Glutamatergic neuron (in vitro differentiated cells): ENCODE data around the gene CACHD1. TPM values are rescaled to one million over a fixed set of nuclear protein-coding genes. Genes with fewer than 3 reads are reported as not detected.

Source experiments
- DNase-seq: peaks from one replicate; pipeline ENCODE4 v3.0.0; 2022
- H3K27ac Mint-ChIP-seq: one replicate; pipeline ENCODE4 v1.8.0; 2020; ENCODE audit warnings: mild to moderate bottlenecking, mixed read lengths, inconsistent platforms; ENCODE audit not compliant: unreplicated experiment
- H3K27me3 Mint-ChIP-seq: one replicate; pipeline ENCODE4 v1.8.0; 2020; ENCODE audit warnings: mild to moderate bottlenecking, moderate library complexity, mixed read lengths, inconsistent platforms; ENCODE audit not compliant: unreplicated experiment
- H3K36me3 Mint-ChIP-seq: one replicate; pipeline ENCODE4 v1.8.0; 2020; ENCODE audit warnings: mild to moderate bottlenecking, mixed read lengths, inconsistent platforms; ENCODE audit not compliant: unreplicated experiment
- H3K4me1 Mint-ChIP-seq: one replicate; pipeline ENCODE4 v1.8.0; 2020; ENCODE audit warnings: mild to moderate bottlenecking, low read depth, mixed read lengths, inconsistent platforms; ENCODE audit not compliant: unreplicated experiment
- H3K4me3 Mint-ChIP-seq: one replicate; pipeline ENCODE4 v1.8.0; 2020; ENCODE audit warnings: mild to moderate bottlenecking, mixed read lengths, inconsistent platforms; ENCODE audit not compliant: unreplicated experiment
- H3K9me3 Mint-ChIP-seq: one replicate; pipeline ENCODE4 v1.8.0; 2020; ENCODE audit warnings: mild to moderate bottlenecking, moderate library complexity, mixed read lengths, inconsistent platforms; ENCODE audit not compliant: unreplicated experiment
- CTCF ChIP-seq: fragments of 200-600 bp; sonication (generic); IDR thresholded peaks from one replicate; pipeline ENCODE4 v1.5.0; 2021; ENCODE audit not compliant: partially characterized antibody, unreplicated experiment
- total RNA-seq: library from RNA; stranded (reverse); fragmentation: NEBNext Ultra II Directional; extraction: Animal tissue kit (Norgen Biotek cat#: 25700); gene quantifications from one replicate; pipeline ENCODE4 v1.2.1, GENCODE V29; 2021; ENCODE audit not compliant: unreplicated experiment

Gene CACHD1
- total RNA-seq, 1 donor from 2014 or later: 9.4 TPM

- H3K27ac Mint-ChIP-seq: no peak overlapping the region
- no peaks in the 10 kb centered on the region for H3K27me3 Mint-ChIP-seq
- H3K36me3 Mint-ChIP-seq: no peaks in the 10 kb centered on the region
- H3K9me3 Mint-ChIP-seq: no peaks in the 10 kb centered on the region
- H3K4me1 Mint-ChIP-seq: peaks cover 6% of the 10 kb centered on the region
- no peak for TF ChIP-seq CTCF
- H3K4me3 Mint-ChIP-seq: no peak overlapping the region
- no peak for DNase-seq
Observed at GRCh38 chr1:64653466-64653865, 183.5 kb downstream of the CACHD1 start.

- no peak overlapping the region for H3K4me3 Mint-ChIP-seq
- peaks cover under 1% of the 10 kb centered on the region for H3K27me3 Mint-ChIP-seq
- no peaks in the 10 kb centered on the region for H3K36me3 Mint-ChIP-seq
- no peaks in the 10 kb centered on the region for H3K9me3 Mint-ChIP-seq
- no peak for TF ChIP-seq CTCF
- DNase-seq: no peak
- peaks cover 6% of the 10 kb centered on the region for H3K4me1 Mint-ChIP-seq
- H3K27ac Mint-ChIP-seq: no peak overlapping the region
Observed at GRCh38 chr1:64654519-64655341, 184.8 kb downstream of the CACHD1 start.

GRCh38 chr1:64655861-64656260 lies 185.9 kb downstream of the CACHD1 start:
- Mint-ChIP-seq H3K4me1 (no peaks in the 10 kb centered on the region), H3K9me3 (no peaks in the 10 kb centered on the region), H3K4me3 (no peak overlapping the region), H3K27ac (no peak overlapping the region), H3K36me3 (no peaks in the 10 kb centered on the region), H3K27me3 (peaks cover 1% of the 10 kb centered on the region)
- no peak for TF ChIP-seq CTCF
- DNase-seq: no peak

- DNase-seq: no peak
- Mint-ChIP-seq H3K27me3 (peaks cover 5% of the 10 kb centered on the region), H3K4me3 (no peak overlapping the region), H3K36me3 (no peaks in the 10 kb centered on the region), H3K9me3 (peaks cover 2% of the 10 kb centered on the region), H3K4me1 (peaks cover 2% of the 10 kb centered on the region), H3K27ac (no peak overlapping the region)
- TF ChIP-seq CTCF: no peak
Observed at GRCh38 chr1:64659478-64660138, 189.7 kb downstream of the CACHD1 start.

- TF ChIP-seq CTCF: peak; percentile 55
- Mint-ChIP-seq H3K4me1 (peaks cover 2% of the 10 kb centered on the region), H3K27me3 (peaks cover 8% of the 10 kb centered on the region), H3K4me3 (no peak overlapping the region), H3K27ac (no peak overlapping the region), H3K9me3 (peaks cover 2% of the 10 kb centered on the region), H3K36me3 (no peaks in the 10 kb centered on the region)
- DNase-seq: peak; percentile 75
Observed at GRCh38 chr1:64663668-64664067, 193.7 kb downstream of the CACHD1 start.
